NCI-H1436 treated with DMSO at 0.1 percent for 48 hours (cell line): ENCODE data around the gene OPCML.

Experiments used
- DNase-seq: peaks from one replicate; lab custom pipeline; 2025; lab: John Stamatoyannopoulos, UW

OPCML gene

DNA sequence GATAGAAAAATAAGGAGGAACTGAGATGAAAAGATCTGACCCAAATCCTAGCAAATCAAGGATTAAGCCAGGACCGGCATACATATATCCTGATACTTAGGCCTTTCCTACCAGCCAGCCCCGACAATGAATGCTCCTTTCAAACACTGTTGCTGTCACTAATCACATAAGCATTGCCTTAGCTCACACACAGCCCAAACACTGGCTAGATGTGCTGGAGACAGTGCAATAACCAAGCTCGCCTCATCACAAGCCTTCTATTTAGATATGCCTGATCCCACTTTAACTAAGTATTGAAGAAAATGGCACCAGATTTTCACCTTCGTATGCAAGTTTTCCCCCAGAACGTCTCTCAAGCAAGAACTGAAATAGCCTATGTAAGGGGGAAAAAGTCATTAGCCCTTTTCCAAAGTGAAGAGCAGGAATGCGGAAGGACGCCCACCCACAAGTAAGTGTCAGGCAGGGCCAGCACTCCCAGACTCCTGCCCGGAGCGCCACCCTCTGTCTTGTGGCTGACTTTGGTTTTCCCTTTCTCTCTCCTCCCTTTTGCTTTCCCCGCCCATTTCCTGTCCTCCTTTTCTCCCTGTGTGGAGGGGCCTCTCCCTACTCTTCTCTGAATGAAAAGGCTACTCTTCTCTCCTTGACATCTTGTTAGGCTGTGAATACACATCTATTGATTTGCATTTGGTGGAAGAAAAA, 8.9 kb upstream of the OPCML start:
- DNase-seq, result no peak

DNA sequence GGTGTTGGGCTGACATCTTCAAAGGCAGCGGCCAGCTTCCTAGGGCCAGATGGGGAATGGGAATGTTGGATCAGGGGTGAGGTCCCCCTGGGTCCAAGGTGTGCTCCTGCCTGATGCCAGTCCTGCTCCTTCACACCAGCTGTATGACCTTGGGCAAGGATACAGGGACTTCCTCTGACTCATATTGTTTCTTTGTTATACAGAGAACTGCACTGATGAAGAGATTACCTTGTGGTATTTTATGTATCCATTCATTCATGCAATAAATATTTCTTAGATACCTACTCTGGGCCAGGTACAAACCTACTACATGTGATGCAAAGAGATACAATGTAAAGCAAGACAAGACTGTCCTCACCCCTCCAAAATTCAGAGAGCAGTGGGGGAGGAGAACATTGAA, 3.9 kb upstream of the OPCML start:
- no peak for DNase-seq

DNA sequence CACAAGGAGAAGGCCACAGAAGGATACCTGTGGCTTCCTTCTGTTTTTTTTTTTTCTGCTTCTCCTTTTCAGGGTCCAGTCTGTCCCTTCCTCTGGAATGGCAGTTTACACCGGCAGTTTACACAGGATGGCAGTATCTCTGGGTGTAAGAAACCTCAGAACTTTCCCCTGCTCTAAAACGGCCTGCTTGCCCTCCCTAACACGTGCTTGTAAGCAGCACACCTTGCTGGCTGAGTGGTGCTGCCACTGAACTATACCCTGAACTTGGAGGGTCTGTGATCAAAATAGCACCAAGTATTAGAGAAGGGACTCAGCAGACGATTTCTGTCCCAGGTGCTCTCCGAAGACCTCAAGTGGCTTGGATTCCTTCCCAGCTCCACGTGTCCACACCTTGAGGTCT, 904 bp upstream of the OPCML start:
- DNase-seq, result no peak

DNA sequence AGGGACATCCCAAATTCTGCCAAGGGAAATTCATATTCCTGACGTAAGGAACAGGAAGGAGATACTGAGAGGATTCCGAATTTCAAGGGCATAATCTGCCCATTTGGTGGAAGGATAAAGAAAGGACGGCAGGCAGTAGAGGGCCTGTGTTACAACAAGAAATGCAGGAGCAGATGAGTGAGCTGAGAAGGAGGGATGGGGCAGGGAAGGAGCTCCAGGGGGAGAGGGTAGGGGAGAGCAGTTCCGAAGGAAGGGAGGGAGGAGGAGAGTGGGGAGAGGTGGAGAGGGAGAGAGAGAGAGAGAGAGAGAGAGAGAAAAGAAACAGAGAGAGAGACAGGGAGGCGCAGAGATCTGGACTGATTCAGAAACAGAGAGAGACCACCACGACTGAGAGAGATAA, 843 bp downstream of the OPCML start:
- no peak for DNase-seq

DNA sequence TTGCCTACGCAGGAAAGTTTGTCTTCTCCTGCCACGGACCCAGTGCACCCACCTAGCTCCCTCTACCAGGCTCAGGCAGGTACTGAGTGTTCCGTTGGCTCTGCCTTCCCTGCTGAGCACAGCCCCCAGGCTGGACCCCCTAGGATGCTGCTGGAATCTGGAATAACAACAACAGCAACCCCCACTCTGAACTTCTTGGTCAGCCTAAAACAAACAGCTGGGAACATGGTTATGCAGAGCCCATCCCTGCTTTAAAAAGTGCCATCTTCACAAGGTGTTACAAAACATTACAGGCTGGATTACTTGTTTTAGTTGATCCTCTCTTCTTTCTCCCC, 1.8 kb downstream of the OPCML start:
- DNase-seq, result no peak

DNA sequence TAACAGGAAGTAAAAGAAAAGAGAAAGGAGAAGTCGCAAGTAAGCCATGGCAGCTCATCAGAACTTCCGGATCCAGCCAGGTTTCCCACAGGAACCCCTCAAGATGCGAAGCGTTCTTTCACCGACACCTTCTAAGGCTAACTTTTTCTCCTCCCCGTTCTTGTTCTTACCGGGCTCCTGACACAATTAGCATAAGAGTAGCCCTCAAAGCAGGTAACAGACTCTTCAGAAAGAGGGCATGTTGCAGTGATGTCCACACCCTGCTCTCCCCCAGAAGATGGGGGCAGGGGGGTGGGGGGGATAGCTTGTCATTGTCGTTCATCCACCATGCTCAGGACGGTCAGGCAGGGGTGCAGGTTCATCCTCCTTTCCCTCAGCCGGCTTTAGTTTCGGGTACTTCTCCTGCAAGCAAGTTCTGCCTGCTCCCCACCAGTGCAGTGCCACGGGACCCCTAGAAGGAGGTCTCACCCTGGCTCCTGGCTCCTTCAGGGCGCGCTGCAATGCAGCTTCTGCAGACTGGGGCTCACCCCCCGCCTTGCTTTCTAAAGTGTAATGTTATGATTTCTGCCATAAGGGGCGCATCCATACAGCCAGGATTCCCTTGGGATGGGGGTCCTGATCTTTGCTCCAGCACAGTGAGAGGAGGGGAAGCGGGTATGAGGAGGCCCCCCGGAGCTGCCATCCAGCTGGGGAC, 2.3 kb downstream of the OPCML start:
- no peak for DNase-seq

DNA sequence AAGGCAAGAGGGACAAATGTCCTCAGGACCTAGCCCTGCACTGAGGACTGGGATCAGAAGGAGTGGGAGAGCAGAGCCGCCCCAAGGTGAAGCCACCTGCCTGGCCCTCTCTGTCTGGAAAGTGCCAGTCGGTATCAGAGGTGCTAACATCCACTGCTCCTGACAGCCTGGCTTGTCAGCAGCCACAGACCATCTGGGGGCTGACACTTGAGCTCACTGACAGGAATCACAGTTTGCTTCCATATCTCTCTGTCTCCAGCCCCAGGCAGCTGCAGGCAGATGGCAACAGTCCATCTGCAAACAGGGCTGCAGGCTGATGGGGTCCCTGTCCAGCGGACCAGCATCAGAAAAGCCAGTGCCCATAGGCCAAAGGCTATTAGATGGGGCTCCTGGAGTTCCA, 5.5 kb downstream of the OPCML start:
- DNase-seq, result no peak

DNA sequence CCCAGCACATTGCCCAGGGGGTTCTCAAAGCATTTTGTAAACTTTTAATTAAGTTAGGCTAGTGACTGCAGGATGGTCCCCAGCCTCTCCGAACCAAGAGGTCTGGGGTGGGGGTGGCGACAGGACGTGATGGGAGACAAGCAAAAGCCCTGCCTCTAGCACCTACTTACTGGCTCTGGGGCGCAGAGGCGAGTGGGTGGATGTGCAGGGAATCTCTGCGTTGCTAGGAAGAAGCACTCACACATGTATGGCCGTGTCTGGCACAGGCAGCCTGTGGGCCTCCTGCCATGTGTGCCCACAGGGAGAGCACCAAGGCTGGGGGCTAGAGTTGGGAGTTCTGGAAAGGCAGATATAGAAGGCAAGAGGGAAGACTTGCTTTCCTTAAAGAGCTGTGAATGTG, 6.3 kb downstream of the OPCML start:
- DNase-seq, result no peak

DNA sequence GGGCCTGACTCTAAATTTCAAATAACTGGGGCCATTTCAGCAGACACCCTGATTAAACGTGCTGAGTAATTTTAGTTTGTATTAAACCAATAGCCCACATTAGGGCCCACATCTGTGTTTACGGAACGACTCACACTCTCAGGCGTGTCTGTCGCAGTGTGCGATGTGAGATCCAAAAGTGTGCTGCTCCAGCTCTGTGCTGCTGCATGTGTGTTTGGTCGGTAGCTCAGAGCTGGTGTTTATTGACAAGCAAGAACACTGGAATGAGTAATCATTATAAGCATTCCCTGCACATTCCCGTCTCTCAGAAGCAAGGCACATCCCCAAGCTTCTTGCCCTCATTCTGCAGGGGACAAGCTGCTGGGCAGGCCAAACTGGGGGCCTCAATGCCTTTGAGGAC, 7.8 kb downstream of the OPCML start:
- no peak for DNase-seq

DNA sequence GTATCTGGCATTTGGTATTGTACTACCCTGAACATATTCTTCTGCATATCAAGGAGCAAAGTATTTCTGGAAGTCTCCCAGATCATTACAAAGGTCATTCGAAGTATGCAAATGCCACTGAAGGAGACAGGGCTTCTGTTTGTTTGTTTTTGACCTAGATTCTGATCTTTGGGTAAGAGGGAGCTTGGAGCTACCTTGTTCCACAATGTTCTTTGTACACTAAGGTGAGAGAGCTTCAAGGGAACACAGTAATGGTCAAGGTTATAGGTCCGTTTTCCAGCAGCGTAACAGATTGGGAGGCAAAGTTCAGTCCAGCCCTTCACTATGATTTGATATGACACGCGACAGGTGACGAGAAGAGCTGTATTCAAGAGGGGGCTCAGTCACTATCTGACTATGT, 10.0 kb downstream of the OPCML start:
- DNase-seq, result no peak

DNA sequence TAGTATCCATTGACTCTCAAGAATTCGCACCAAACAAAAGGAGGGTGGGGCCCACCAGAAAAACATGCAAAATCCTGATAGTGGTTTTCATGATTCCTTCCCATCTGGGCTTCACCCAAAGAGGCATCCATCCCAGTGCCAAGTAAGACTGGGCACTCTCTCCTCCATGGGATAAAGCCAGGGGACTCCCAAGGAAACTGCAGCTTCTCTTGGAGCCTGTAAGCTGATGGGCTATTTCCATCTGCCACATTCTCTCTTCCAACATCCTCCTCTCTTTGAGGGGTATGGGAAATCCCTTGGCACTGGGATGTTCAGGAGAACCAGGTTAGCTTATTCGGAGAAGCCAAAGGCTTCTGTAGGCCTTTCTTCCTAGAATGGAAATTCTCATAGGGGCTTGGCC, 10.8 kb downstream of the OPCML start:
- DNase-seq, result no peak

DNA sequence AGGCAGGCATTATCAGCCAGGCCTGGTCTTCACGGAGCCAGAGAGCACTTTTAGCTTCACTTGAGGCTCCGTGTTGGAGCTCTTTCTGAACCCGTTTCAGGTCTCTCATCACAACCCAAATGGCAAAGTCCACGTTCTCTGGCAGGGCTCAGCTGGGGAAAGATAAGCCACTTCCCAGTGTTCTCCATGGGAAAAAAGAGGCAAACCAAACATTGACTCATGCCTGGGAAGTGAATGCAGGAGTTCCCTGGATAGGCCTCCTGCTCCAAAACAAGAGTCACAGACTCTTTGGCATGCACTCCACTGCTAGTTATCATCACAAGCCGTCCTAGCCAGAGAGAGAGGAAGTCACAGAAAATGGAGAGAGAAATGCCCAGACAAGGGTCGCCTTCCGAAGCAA, 11.6 kb downstream of the OPCML start:
- DNase-seq, result no peak

DNA sequence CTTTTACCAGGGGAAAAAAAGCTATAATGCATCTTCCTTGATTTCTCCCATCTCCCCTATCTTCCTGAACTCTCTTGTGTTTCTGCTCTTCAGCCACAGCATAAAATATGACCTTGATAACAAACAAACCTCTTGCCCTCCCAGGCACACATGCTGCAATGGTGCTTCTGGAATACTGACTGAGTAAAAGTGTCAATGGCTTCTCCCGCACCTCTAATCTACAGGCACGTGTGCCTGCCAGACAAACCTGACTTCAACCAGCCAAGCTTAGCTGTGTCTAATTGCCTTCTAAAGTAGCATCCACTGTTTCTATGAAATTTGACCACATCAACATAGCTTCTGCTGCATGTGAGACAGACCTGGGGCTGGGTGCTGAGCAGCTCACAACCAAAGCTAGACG, 12.7 kb downstream of the OPCML start:
- DNase-seq, result no peak

DNA sequence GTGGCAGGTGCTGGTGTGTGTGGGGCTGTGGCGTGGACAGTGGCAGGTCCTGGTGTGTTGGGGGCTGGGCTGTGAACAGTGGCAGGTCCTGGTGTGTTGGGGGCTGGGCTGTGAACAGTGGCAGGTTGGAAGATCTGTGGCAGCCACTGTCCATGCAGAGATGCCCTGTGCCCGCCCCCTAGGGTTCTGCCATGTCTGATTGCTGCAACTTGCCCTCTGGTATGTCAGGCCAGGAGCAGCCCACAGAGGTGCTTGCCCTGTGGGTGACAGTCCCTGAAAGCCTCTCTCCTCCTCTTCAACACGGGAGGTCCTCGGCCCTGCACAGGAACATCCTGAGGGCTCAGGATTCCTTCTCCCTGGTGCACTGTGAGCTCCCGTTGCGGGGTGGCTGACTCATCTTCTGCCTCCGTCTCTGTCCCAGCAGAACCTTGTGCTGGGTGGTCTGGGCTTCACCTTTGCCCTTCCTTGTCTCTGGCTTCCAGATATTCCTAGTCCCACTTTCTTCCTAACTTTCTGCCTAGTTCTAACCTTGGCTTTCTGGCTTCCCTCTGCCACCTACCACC, 13.5 kb downstream of the OPCML start:
- no peak for DNase-seq

DNA sequence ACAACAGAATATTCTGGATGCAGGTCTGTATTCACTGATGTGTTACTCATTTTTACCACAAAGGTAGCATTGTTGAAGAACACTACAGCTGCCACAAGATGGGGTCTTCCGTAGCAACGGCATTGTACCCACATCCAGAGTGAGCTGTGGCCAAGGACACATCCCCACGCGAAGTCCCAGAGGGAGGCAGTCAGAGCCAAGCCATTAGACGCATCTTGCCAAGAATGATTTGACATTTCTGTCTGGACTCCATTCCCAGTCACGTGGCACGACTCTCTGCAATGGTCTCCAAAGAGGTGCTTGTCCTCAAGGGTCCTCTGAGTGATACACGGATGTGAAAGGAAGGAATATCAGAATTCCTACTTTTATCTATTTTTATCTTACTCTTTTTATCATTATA, 15.5 kb downstream of the OPCML start:
- DNase-seq, result no peak

DNA sequence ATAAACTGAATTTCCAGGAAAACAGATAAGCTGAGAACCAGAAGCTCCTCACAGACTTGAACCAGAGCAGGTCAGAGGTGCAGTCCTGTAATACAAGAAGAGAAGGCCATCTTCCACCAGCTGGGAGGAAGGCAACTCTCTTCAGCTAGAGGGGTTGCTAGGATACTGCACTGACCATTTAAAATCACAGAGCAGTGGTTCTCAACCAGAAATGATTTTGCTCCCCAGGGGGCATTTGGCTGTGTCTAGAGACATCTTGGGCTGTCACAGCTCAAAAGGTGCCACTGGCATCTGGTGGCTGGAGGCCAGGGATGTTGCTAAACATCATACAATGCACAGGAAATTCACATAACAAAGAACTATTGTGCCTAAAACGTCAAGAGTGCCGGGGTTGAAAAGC, 17.2 kb downstream of the OPCML start:
- DNase-seq, result no peak

DNA sequence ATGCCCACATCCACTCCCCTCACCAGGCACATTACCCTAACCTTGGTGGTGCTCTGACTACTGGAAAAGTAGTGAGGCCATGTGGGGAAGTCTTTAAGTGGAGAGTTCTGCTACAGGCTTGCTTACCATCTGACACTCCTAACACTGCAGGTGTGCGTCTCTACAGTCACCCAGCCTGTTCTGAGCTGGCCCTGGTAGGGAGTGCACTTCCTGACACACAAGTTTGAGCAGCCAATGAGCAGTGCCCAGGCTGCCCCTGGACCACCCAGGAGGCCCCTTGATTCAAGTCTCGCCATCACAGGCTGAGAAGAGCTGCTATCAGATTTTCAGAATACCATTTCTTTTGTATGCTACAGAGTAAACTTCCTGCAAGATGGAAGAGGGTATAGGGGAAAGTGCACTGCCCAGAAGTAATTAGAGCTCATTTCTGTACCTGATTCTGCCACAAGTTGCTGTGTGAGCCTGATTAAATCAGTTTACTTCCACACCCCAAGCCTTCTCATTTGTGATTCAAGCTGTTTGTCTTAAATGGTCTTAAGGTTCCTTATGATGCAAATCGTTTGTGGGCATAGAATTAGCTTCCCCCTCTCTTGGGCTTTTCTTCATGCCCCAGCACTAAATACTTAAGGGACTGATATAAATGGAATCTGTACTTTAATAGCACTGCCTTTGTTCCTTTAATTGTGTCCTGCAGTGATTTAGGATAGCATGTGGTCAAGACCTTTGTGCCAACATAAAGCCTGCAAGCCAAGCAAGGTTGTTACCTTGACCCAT, 22.2 kb downstream of the OPCML start:
- no peak for DNase-seq

DNA sequence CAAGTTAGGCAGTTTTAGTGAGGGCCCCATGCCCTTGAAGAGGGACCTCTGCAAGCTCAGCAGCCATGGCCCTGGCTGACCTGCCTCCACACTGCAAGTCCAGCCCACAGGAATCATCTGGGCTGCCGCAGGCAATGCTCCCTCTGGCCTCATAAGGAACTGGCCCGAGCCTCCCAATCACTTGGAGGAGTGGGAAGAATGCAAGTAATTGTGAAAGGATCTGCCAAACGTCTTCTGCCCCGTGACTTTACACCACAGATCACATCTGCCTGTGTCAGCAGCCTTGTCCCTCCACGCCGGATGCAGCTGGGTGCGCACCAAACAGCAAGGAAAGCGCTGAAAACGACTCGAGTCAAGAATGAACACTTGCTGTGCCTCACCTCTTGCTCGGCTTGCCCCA, 23.8 kb downstream of the OPCML start:
- DNase-seq, result no peak

DNA sequence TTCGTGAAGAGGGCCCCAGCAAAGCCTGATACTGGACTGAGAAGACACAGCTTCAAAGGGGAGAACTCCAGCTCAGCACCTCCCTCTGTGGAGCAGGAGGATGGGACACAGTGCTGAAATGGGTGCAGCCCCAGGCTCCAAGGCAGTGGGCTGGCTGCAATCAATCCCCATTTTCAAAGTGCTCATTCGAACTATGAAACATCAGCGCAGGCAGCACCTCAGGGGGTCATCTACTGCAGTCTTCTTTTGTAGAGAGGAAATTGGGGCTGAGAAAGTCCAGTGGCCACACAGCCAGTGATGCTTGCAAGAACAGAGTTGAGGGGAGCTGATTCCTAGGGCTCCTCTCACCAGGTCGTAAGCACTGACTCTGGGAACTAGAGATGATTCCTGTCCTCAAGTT, 25.1 kb downstream of the OPCML start:
- no peak for DNase-seq

DNA sequence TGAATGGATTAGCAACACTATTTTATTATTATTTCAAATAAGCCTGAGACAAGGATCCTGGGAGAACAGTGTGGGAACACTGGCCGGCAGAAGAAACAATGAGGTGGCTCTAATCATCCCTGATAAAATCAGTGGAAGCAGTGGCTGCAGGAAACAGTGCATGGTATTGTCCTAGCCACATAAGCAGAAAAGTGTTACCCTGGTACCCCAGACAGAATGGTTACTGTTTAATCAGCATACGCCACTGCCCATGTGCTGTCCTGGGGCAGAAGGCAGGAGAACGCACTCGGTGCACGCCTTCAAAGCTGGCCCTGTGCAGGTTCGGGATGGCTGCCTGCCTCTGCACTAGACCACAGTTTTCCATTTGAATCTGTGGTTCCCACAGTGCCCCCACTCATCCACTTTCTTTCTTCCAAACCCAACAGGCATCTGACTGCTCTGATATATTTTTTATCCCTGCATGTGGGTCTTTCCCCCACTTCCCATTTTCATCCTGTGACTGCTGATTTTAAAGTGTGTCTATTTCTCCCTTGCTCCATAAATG, 25.7 kb downstream of the OPCML start:
- DNase-seq, result no peak

DNA sequence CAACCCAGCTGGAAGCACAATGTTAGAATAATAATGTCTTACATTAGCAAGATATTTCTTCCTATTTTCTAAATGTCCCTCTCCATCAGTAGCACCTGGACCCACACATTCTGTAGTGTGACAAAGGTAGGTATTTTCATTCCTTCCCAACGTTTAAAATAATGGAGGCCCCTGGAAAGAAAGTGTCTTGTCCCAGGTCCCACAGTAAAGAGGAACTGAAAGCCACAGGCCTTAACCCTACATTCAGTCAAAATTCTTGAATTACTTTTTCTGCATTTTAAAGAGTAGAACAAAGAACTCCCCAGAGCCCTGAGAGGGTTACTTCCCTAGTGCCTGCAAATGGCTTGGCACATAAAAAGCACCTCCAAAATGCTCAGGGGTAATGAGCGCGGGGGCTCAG, 26.3 kb downstream of the OPCML start:
- no peak for DNase-seq

DNA sequence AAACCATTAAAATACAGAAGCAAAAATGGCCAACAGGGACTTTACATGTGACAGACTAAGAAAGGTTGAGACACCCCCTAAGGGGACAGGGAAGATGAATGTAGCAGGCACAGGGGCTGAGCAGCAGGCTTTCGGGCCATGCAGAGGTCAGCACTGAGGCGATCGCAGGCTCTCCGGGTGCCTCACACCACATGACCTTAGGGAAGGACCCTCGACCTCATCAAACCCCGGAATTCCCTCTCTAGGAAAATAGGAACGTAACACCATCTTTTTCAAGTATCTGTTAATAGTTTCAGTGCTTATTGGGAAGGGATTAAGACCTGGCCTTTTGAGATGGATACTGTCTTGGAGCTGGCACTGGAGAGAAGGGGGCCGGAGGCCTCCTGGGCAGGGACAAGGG, 27.4 kb downstream of the OPCML start:
- DNase-seq, result no peak

DNA sequence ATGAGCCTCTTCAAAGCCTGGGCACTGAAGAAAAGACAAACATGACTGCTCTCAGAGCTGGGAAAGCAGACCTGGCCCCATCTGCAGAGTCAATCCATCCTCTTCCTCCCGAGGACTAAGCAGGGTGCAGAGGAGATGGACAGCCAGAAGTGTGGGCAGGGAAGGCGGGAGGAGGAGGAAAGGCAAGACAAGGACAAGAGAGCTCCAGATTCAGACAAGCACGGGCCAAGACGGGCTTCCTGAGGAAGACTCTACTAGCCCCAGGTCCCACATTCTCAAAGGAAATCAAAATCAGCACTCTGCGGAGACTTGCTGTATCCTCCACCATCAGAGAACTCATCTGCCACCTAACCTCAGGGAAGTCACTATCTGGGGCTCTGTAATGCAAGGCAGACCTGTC, 28.5 kb downstream of the OPCML start:
- DNase-seq, result no peak
